Vein endothelial cell (primary cell): ENCODE data around the gene RAB3B. TPM values are rescaled to one million over a fixed set of nuclear protein-coding genes. Genes with fewer than 3 reads are reported as not detected.

Experiments
- small RNA-seq: library from RNA; depleted of rRNA; stranded (forward); fragments of <200 nt; gene quantifications from one replicate; pipeline ENCODE3, GENCODE V24; 2012
- total RNA-seq: library from RNA; depleted of rRNA; stranded (reverse); fragments of >200 nt; gene quantifications from 2 replicates; pipeline ENCODE4 v1.2.3, GENCODE V29; 2012

RAB3B gene
- total RNA-seq: 16.3 and 31.0 TPM in 2 replicates

GRCh38 chr1:51990478-51990965, at the start of gene RAB3B:
RAB3B (minus strand) TSS chr1:51990700; CDS start chr1:51977117, 13,583 bp downstream.

GRCh38 chr1:52033190-52034049, 42.9 kb upstream of the RAB3B start, which contains the start of gene KTI12:
KTI12 (minus strand) TSS chr1:52033810; CDS start chr1:52033761, 49 bp downstream.

GRCh38 chr1:51878616-51879336, 111.7 kb downstream of the RAB3B start, which contains the start of gene NRDC:
NRDC (minus strand) TSS chr1:51878727; CDS start chr1:51878615, 112 bp downstream.

Small RNA genes lying within 50 kb of the gene (small RNA-seq; reads per million reads assigned to genes)
- not detected for gene RN7SL290P
- not detected for gene RNA5SP48

Other genes with a start within 250 kb of the RAB3B start
- gene NRDC, start 112.0 kb downstream of the RAB3B start, total RNA-seq: 46.4 and 50.9 TPM in 2 replicates
- 11.0 and 13.1 TPM in 2 replicates for gene KTI12, start 43.1 kb upstream of the RAB3B start, total RNA-seq
- gene TXNDC12, start 64.5 kb upstream of the RAB3B start, total RNA-seq: 37.3 and 38.9 TPM in 2 replicates
- gene BTF3L4, start 65.6 kb upstream of the RAB3B start, total RNA-seq: 58.5 and 71.2 TPM in 2 replicates
- 28.4 and 30.6 TPM in 2 replicates for gene ZFYVE9, start 151.4 kb upstream of the RAB3B start, total RNA-seq